Measurements from ENCODE around the gene CCBE1. TPM values are rescaled to one million over a fixed set of nuclear protein-coding genes. Genes with fewer than 3 reads are reported as not detected.

The CCBE1 gene
- total and polyA plus RNA-seq, 12 donors, result 0.24 to 10.3 (median 1.3) TPM

DNA sequence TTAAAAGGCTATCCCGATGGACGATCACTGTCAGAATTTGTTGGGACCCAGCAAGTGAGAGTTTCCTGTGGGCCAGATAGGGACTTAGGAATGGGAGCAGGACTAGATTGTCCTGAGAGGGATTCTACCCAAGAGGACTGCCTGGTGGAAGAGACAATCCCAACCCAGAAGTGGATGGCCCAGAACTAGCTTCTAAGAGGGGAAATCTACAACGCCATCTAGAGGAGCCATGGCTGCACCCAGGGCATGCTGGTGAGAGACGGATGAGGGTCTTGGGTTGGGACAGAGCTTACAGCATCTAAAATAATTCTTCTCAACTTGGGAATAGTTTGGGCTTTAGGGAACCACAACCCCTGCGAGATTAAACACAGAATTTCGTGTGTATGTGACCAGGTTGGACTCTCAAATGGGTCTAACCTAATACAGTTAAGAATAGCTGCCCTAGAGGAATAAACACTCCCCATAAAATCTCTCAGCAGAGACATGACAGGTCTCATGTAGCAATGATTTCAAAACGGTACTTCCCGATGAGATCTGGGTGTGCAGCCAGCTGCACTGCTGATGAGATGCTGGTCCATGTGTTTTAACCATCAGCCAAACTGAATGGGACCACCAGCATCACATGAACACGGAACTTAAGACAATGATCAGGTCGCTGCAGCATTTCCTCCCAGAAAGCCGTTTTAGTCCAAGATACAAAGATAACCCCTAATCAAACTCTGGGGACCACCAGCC lies 50.8 kb downstream of the CCBE1 start:
- ATAC-seq (peak in 5 of 8 donors; percentile 41 to 64 (median 51)), DNase-seq (no peak)
- 57 to 73% methylated on average over 11 of the region's 11 CpGs for WGBS, 2 donors
- TF ChIP-seq, protein P1, sequence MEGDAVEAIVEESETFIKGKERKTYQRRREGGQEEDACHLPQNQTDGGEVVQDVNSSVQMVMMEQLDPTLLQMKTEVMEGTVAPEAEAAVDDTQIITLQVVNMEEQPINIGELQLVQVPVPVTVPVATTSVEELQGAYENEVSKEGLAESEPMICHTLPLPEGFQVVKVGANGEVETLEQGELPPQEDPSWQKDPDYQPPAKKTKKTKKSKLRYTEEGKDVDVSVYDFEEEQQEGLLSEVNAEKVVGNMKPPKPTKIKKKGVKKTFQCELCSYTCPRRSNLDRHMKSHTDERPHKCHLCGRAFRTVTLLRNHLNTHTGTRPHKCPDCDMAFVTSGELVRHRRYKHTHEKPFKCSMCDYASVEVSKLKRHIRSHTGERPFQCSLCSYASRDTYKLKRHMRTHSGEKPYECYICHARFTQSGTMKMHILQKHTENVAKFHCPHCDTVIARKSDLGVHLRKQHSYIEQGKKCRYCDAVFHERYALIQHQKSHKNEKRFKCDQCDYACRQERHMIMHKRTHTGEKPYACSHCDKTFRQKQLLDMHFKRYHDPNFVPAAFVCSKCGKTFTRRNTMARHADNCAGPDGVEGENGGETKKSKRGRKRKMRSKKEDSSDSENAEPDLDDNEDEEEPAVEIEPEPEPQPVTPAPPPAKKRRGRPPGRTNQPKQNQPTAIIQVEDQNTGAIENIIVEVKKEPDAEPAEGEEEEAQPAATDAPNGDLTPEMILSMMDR (IDR thresholded peaks at IDR 0.05), result no peak
- no peak overlapping the region for H3K27ac ChIP-seq
- peaks cover 0 to 4% (median 0%) of the 10 kb centered on the region in 7 donors for H3K27me3 ChIP-seq
- H3K9me3 ChIP-seq, result no peaks in the 10 kb centered on the region
- intact Hi-C loops (cut with DNase I), result no loop called here
- H3K4me3 ChIP-seq, result no peak overlapping the region
- no peaks in the 10 kb centered on the region for H3K36me3 ChIP-seq
- no peaks in the 10 kb centered on the region for H3K4me1 ChIP-seq

DNA sequence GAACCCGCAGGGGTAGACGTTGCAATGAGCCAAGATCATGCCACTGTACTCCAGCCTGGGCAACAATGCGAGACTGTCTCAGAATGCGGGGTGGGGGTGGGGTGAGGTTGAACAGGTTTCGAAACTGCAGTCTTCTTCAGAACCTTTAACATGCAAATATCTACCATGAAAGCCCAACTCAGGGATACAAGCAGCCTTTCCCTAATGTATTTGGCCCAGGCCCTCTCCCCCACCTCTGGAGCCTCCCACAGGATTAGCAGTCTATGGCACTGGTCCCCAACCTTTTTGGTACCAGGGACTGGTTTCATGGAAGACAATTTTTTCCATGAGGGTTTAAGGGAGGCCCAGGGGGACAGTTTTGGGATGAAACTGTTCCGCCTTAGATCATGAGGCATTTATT lies 53.5 kb downstream of the CCBE1 start:
- Histone ChIP-seq H3K4me3 (no peak overlapping the region), H3K4me1 (no peaks in the 10 kb centered on the region), H3K27me3 (peaks cover 0 to 4% (median 0%) of the 10 kb centered on the region in 7 donors), H3K9me3 (no peaks in the 10 kb centered on the region), H3K36me3 (no peaks in the 10 kb centered on the region), H3K27ac (no peak overlapping the region)
- TF ChIP-seq, protein P1 (IDR thresholded peaks at IDR 0.05), result no peak
- DNase-seq (no peak), ATAC-seq (no peak)
- intact Hi-C loops (cut with DNase I), result no loop called here
- 96 to 98% methylated on average over 6 of the region's 6 CpGs for WGBS, 2 donors

- H3K9me3 ChIP-seq, result no peaks in the 10 kb centered on the region
- whole genome bisulfite sequencing, 2 donors, result 85 to 90% methylated on average over 3 of the region's 3 CpGs
- H3K27me3 ChIP-seq, result no peaks in the 10 kb centered on the region
- H3K4me3 ChIP-seq, result no peak overlapping the region
- H3K4me1 ChIP-seq, result peaks cover 0 to 4% (median 0%) of the 10 kb centered on the region in 9 donors
- intact Hi-C loops (cut with DNase I), result no loop called here
- TF ChIP-seq, protein P1 (IDR thresholded peaks at IDR 0.05), result no peak
- no peak overlapping the region for H3K27ac ChIP-seq
- ATAC-seq (no peak), DNase-seq (no peak)
- H3K36me3 ChIP-seq, result no peaks in the 10 kb centered on the region
Observed at GRCh38 chr18:59640721-59641120, 56.5 kb downstream of the CCBE1 start.

DNA sequence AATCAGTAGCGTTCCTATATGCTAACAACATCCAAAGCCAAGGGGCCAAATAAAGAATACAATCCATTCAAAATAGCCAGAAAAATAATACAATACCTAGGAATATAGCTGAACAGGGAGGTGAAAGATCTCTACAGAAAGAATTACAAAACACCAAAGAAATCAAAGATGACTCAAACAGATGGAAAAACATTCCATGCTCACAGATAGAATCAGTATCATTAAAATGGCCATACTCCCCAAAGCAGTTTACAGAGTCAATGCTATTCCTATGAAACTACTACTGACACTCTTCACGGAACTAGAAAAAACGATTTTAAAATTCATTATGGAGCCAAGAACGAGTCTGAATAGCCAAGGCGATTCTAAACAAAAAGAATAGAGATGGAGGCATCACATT lies 57.4 kb downstream of the CCBE1 start:
- intact Hi-C loops (cut with DNase I), result loop anchor here in 4 of 10 donors (5.0 to 10.0 kb wide), 4 partner anchors 175 to 185 kb away; no protein-coding TSS in a partner anchor
- 59 to 61% methylated on average over 5 of the region's 5 CpGs for WGBS, 2 donors
- Histone ChIP-seq H3K36me3 (no peaks in the 10 kb centered on the region), H3K4me1 (peaks cover 0 to 11% (median 0%) of the 10 kb centered on the region in 9 donors), H3K4me3 (no peak overlapping the region), H3K9me3 (no peaks in the 10 kb centered on the region), H3K27me3 (no peaks in the 10 kb centered on the region), H3K27ac (no peak overlapping the region)
- TF ChIP-seq, protein P1 (IDR thresholded peaks at IDR 0.05), result no peak
- ATAC-seq, result no peak
- no peak for DNase-seq
